Measurements from ENCODE around the gene RPS19BP1.
A peak's percentile ranks its signal among the peaks of the same experiment; 100 is the strongest.
"Not testable (repeated sequence)": the region's sequence is repeated elsewhere in the genome, so short reads cannot be mapped to it uniquely, and the experiment has no call there.

The RPS19BP1 gene

GRCh38 chr22:39527481-39527961 is 5.0 kb downstream of the RPS19BP1 start:
- DNase-seq = no peak

GRCh38 chr22:39526736-39527171 is 5.8 kb downstream of the RPS19BP1 start:
- no peak for DNase-seq

GRCh38 chr22:39525658-39525975 is 6.9 kb downstream of the RPS19BP1 start:
- no peak for DNase-seq

- no peak for DNase-seq
Measured at GRCh38 chr22:39524753-39525657, 7.5 kb downstream of the RPS19BP1 start.

- no peak for DNase-seq
Measured at GRCh38 chr22:39524089-39524752, 8.3 kb downstream of the RPS19BP1 start.

GRCh38 chr22:39522567-39523300 is 9.8 kb downstream of the RPS19BP1 start:
- DNase-seq = no peak

- DNase-seq = not testable (repeated sequence)
Measured at GRCh38 chr22:39522091-39522490, 10.5 kb downstream of the RPS19BP1 start.

- not testable (repeated sequence) for DNase-seq
Measured at GRCh38 chr22:39521106-39521885, 11.3 kb downstream of the RPS19BP1 start.

- peak; percentile 90 for DNase-seq
Measured at GRCh38 chr22:39520226-39521105, 12.1 kb downstream of the RPS19BP1 start, which contains the start of gene ATF4. Gene ATF4, plus strand, starts transcription at chr22:39520562. Its CDS starts 884 bp downstream, at chr22:39521446.

GRCh38 chr22:39519681-39520225 is 12.8 kb downstream of the RPS19BP1 start:
- peak; percentile 99 for DNase-seq

GRCh38 chr22:39518996-39519680 is 13.4 kb downstream of the RPS19BP1 start:
- DNase-seq = peak; percentile 76

- no peak for DNase-seq
Measured at GRCh38 chr22:39518144-39518786, 14.3 kb downstream of the RPS19BP1 start.

- no peak for DNase-seq
Measured at GRCh38 chr22:39517470-39517869, 15.1 kb downstream of the RPS19BP1 start.

- DNase-seq = no peak
Measured at GRCh38 chr22:39515266-39516050, 17.1 kb downstream of the RPS19BP1 start.

GRCh38 chr22:39514373-39514973 is 18.1 kb downstream of the RPS19BP1 start:
- DNase-seq = no peak

- DNase-seq = no peak
Measured at GRCh38 chr22:39513791-39514190, 18.8 kb downstream of the RPS19BP1 start.

- DNase-seq = no peak
Measured at GRCh38 chr22:39512026-39512425, 20.5 kb downstream of the RPS19BP1 start.

GRCh38 chr22:39511226-39511625 is 21.3 kb downstream of the RPS19BP1 start:
- DNase-seq = no peak

All from islet precursor cell (in vitro differentiated cells).